ENCODE results near the gene C19orf73.
"Not testable (repeated sequence)": the region's sequence is repeated elsewhere in the genome, so short reads cannot be mapped to it uniquely, and the experiment has no call there.

GRCh38 chr19:49146408-49146770, 27.4 kb upstream of the C19orf73 start:
- TF ChIP-seq, protein P1, sequence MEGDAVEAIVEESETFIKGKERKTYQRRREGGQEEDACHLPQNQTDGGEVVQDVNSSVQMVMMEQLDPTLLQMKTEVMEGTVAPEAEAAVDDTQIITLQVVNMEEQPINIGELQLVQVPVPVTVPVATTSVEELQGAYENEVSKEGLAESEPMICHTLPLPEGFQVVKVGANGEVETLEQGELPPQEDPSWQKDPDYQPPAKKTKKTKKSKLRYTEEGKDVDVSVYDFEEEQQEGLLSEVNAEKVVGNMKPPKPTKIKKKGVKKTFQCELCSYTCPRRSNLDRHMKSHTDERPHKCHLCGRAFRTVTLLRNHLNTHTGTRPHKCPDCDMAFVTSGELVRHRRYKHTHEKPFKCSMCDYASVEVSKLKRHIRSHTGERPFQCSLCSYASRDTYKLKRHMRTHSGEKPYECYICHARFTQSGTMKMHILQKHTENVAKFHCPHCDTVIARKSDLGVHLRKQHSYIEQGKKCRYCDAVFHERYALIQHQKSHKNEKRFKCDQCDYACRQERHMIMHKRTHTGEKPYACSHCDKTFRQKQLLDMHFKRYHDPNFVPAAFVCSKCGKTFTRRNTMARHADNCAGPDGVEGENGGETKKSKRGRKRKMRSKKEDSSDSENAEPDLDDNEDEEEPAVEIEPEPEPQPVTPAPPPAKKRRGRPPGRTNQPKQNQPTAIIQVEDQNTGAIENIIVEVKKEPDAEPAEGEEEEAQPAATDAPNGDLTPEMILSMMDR (conservative IDR thresholded peaks at IDR 0.05) = not testable (repeated sequence)
- not testable (repeated sequence) for TF ChIP-seq EZH2 (IDR thresholded peaks at IDR 0.05; ENCODE audit: low read depth)
